Sigmoid colon (tissue), 7 donors: Measurements from ENCODE around the gene VPS52. TPM values are rescaled to one million over a fixed set of nuclear protein-coding genes. Genes with fewer than 3 reads are reported as not detected.
A peak's percentile ranks its signal among the peaks of the same experiment; 100 is the strongest.

ENCODE experiments used
- DNase-seq: peaks from one replicate; pipeline ENCODE4 v3.0.0-alpha.2; 2019
- H3K27ac ChIP-seq, 4 donors: fragments of 200-600 bp; sonication (generic); one replicate each; pipeline ENCODE4 v1.5.1; 2016 to 2019; ENCODE audit warnings: mild to moderate bottlenecking in 1 of 4
- H3K27me3 ChIP-seq, 3 donors: fragments of 200-600 bp; sonication (generic); one replicate each; pipeline ENCODE4 v1.5.1; 2019; ENCODE audit warnings: mild to moderate bottlenecking in 1 of 3
- H3K36me3 ChIP-seq, 4 donors: fragments of 200-600 bp; sonication (generic); one replicate each; pipeline ENCODE4 v1.5.1; 2016 to 2019
- H3K4me1 ChIP-seq, 4 donors: fragments of 200-600 bp; sonication (generic); one replicate each; pipeline ENCODE4 v1.5.1; 2017 to 2019
- H3K4me3 ChIP-seq, 4 donors: fragments of 200-600 bp; sonication (generic); one replicate each; pipeline ENCODE4 v1.5.1; 2017 to 2019; ENCODE audit warnings: mild to moderate bottlenecking in 2 of 4, moderate library complexity in 1 of 4
- H3K9me3 ChIP-seq, 4 donors: fragments of 200-600 bp in 3 of 4; sonication (generic) in 3 of 4; one replicate each; pipeline versions ENCODE4 v1.5.1 to v1.6.1; 2013 to 2019
- CTCF ChIP-seq, 4 experiments: fragments of 450-650 bp in 3 of 4; fragments of 200-600 bp in 1 of 4; IDR thresholded peaks; one replicate each; pipeline ENCODE4 v1.5.1; 2016 to 2019; ENCODE audit warnings: antibody characterized with exemption in 4 of 4, mild to moderate bottlenecking in 3 of 4, moderate library complexity in 2 of 4
- EP300 ChIP-seq, 4 donors: sonication (generic); formaldehyde crosslinking; IDR thresholded peaks; one replicate each; pipeline ENCODE4 v1.6.1; 2017; ENCODE audit warnings: antibody characterized with exemption in 4 of 4
- POLR2A ChIP-seq, 2 donors: fragments of 450-650 bp; IDR thresholded peaks; one replicate each; pipeline ENCODE4 v1.6.1; 2016; ENCODE audit warnings: antibody characterized with exemption in 2 of 2, mild to moderate bottlenecking in 2 of 2, moderate library complexity in 2 of 2
- POLR2AphosphoS5 ChIP-seq, 4 donors: sonication (generic); formaldehyde crosslinking; IDR thresholded peaks; one replicate each; pipeline ENCODE4 v1.6.1; 2017; ENCODE audit warnings: antibody characterized with exemption in 4 of 4
- WGBS, 2 donors: extraction: QIAGEN DNeasy Blood & Tissue Kit; methylation state at CpG; one replicate each; pipeline ENCODE4 v1.1.7; 2013; 5-methylcytosine and 5-hydroxymethylcytosine counted together
- intact Hi-C: fragments of 100-400 bp; cut with DNase I; formaldehyde crosslinking; loops from one replicate; pipeline ENCODE4 v1.15.1; 2023
- polyA plus RNA-seq, 3 donors: library from polyadenylated mRNA; stranded (reverse); fragments of 200-250 nt; gene quantifications; one replicate each; pipeline ENCODE4 v1.2.3, GENCODE V29; 2013
- total RNA-seq, 4 donors: library from RNA; depleted of rRNA; stranded (reverse); fragments of >200 nt; gene quantifications; one replicate each; pipeline ENCODE4 v1.1.0, GENCODE V29; 2016
- donor health status: healthy with polysubstance abuse.
- donor health status: Bipolar disorder and iron deficiency.
- donor health status: healthy.

The VPS52 gene
- total RNA-seq (10 to 100 TPM; 26.2 to 44.6 (median 33.5) TPM), polyA plus RNA-seq (10 to 100 TPM; 23.4 to 51.2 (median 26.4) TPM)

- peaks cover 0 to 61% (median 57%) of the 10 kb centered on the region in 4 donors for H3K4me1 ChIP-seq
- 0% methylated on average over 48 of the region's 48 CpGs for WGBS, 2 donors
- TF ChIP-seq EP300 (IDR thresholded peaks at IDR 0.05): peak in 1 of 4 donors; percentile 11
- TF ChIP-seq POLR2AphosphoS5 (IDR thresholded peaks at IDR 0.05): peak; percentile 99 to 100 (median 99)
- TF ChIP-seq POLR2A (IDR thresholded peaks at IDR 0.05): peak; percentile 96 to 98
- TF ChIP-seq CTCF (IDR thresholded peaks at IDR 0.05): no peak
- peak within 1 kb of the TSS; percentile 56 to 88 (median 72) for H3K4me3 ChIP-seq
- peaks cover 18 to 65% (median 40%) of the 10 kb centered on the region in 4 donors for H3K36me3 ChIP-seq
- DNase-seq: peak; percentile 99
- intact Hi-C loops: loop anchor here (5.0 to 10.0 kb wide), 3 partner anchors 69 to 1607 kb away; partner anchors contain the start of genes C6orf47, CSNK2B, GPANK1 and HSD17B8
- H3K27ac ChIP-seq: peak within 1 kb of the TSS; percentile 89 to 96 (median 90)
- H3K9me3 ChIP-seq: no peaks in the 10 kb centered on the region
- H3K27me3 ChIP-seq: no peaks in the 10 kb centered on the region
These were observed at the start of gene VPS52, which contains the start of gene RPS18 for GRCh38 chr6:33271468-33272274. Gene VPS52 (minus strand): TSS chr6:33271876. CDS start chr6:33271675, 201 bp downstream. Gene RPS18 (plus strand): TSS chr6:33272075. CDS start chr6:33272120, 45 bp downstream.

GRCh38 chr6:33321227-33321626, 49.6 kb upstream of the VPS52 start:
- Histone ChIP-seq H3K27ac (peak overlapping the region in 2 of 4 donors; percentile 33 to 86), H3K4me3 (peak overlapping the region in 1 of 4 donors; percentile 84), H3K36me3 (peaks cover 14 to 30% (median 22%) of the 10 kb centered on the region in 4 donors), H3K9me3 (no peaks in the 10 kb centered on the region), H3K27me3 (no peaks in the 10 kb centered on the region), H3K4me1 (peaks cover 0 to 65% (median 55%) of the 10 kb centered on the region in 4 donors)
- no peak for DNase-seq
- WGBS, 2 donors: 85 to 86% methylated on average over 9 of the region's 9 CpGs
- TF ChIP-seq POLR2AphosphoS5 (IDR thresholded peaks at IDR 0.05) (no peak), POLR2A (IDR thresholded peaks at IDR 0.05) (no peak), EP300 (IDR thresholded peaks at IDR 0.05) (no peak), CTCF (IDR thresholded peaks at IDR 0.05) (no peak)
- intact Hi-C loops: no loop called here

- peaks cover 0 to 70% (median 56%) of the 10 kb centered on the region in 4 donors for H3K4me1 ChIP-seq
- intact Hi-C loops: no loop called here
- peak; percentile 82 for DNase-seq
- peak overlapping the region; percentile 20 to 46 (median 34) for H3K27ac ChIP-seq
- H3K36me3 ChIP-seq: peaks cover 14 to 30% (median 22%) of the 10 kb centered on the region in 4 donors
- WGBS, 2 donors: 88 to 90% methylated on average over 32 of the region's 32 CpGs
- no peaks in the 10 kb centered on the region for H3K27me3 ChIP-seq
- no peak overlapping the region for H3K4me3 ChIP-seq
- H3K9me3 ChIP-seq: no peaks in the 10 kb centered on the region
- TF ChIP-seq POLR2AphosphoS5 (IDR thresholded peaks at IDR 0.05) (no peak), EP300 (IDR thresholded peaks at IDR 0.05) (no peak), POLR2A (IDR thresholded peaks at IDR 0.05) (no peak), CTCF (IDR thresholded peaks at IDR 0.05) (no peak)
These were observed 48.9 kb upstream of the VPS52 start for GRCh38 chr6:33320315-33321181.

- no peak for DNase-seq
- peaks cover 0 to 76% (median 62%) of the 10 kb centered on the region in 4 donors for H3K4me1 ChIP-seq
- peaks cover 14 to 30% (median 22%) of the 10 kb centered on the region in 4 donors for H3K36me3 ChIP-seq
- 88 to 89% methylated on average over 3 of the region's 3 CpGs for WGBS, 2 donors
- H3K27me3 ChIP-seq: no peaks in the 10 kb centered on the region
- intact Hi-C loops: loop anchor here (5.0 kb wide), 1 partner anchor 107 kb away; no protein-coding TSS in a partner anchor
- H3K9me3 ChIP-seq: no peaks in the 10 kb centered on the region
- TF ChIP-seq EP300 (IDR thresholded peaks at IDR 0.05) (no peak), CTCF (IDR thresholded peaks at IDR 0.05) (no peak), POLR2AphosphoS5 (IDR thresholded peaks at IDR 0.05) (no peak), POLR2A (IDR thresholded peaks at IDR 0.05) (no peak)
- H3K4me3 ChIP-seq: no peak overlapping the region
- H3K27ac ChIP-seq: peak overlapping the region; percentile 20 to 46 (median 34)
These were observed 48.3 kb upstream of the VPS52 start for GRCh38 chr6:33319939-33320314.
